HG03196 (cell line): ENCODE results near the gene AQP6.
"Not testable (repeated sequence)": the region's sequence is repeated elsewhere in the genome, so short reads cannot be mapped to it uniquely, and the experiment has no call there.

Source experiments
- ATAC-seq: cut with Tn5 transposase; IDR thresholded peaks from one replicate; pipeline ENCODE4 v1.9.1; 2021; ENCODE audit not compliant: unreplicated experiment

AQP6 gene

GRCh38 chr12:49969027-49969426 is 3.7 kb upstream of the AQP6 start:
- ATAC-seq: no peak

GRCh38 chr12:49969651-49970429 is 2.9 kb upstream of the AQP6 start:
- no peak for ATAC-seq

GRCh38 chr12:49970658-49971057 is 2.1 kb upstream of the AQP6 start:
- ATAC-seq: no peak

- ATAC-seq: no peak
Observed at GRCh38 chr12:49971141-49971540, 1.6 kb upstream of the AQP6 start.

- ATAC-seq: no peak
Observed at GRCh38 chr12:49972129-49972528, 618 bp upstream of the AQP6 start.

- no peak for ATAC-seq
Observed at GRCh38 chr12:49973361-49973830, 649 bp downstream of the AQP6 start.

GRCh38 chr12:49974231-49974675 is 1.5 kb downstream of the AQP6 start:
- ATAC-seq: no peak

- no peak for ATAC-seq
Observed at GRCh38 chr12:49974677-49975317, 2.0 kb downstream of the AQP6 start.

GRCh38 chr12:49975318-49975761 is 2.6 kb downstream of the AQP6 start:
- ATAC-seq: no peak

- ATAC-seq: no peak
Observed at GRCh38 chr12:49976557-49976956, 3.8 kb downstream of the AQP6 start.

GRCh38 chr12:49978125-49978524 is 5.4 kb downstream of the AQP6 start:
- no peak for ATAC-seq

- ATAC-seq: no peak
Observed at GRCh38 chr12:49979016-49979586, 6.4 kb downstream of the AQP6 start.

GRCh38 chr12:49979791-49980190 is 7.0 kb downstream of the AQP6 start:
- no peak for ATAC-seq

GRCh38 chr12:49980501-49981349 is 8.0 kb downstream of the AQP6 start:
- no peak for ATAC-seq

- no peak for ATAC-seq
Observed at GRCh38 chr12:49982246-49983087, 9.7 kb downstream of the AQP6 start.

- no peak for ATAC-seq
Observed at GRCh38 chr12:49983892-49984291, 11.1 kb downstream of the AQP6 start.

- no peak for ATAC-seq
Observed at GRCh38 chr12:49984476-49985359, 12.0 kb downstream of the AQP6 start.

- ATAC-seq: no peak
Observed at GRCh38 chr12:49985981-49986380, 13.2 kb downstream of the AQP6 start.

- not testable (repeated sequence) for ATAC-seq
Observed at GRCh38 chr12:49986476-49986875, 13.7 kb downstream of the AQP6 start.
